Omental fat pad (tissue), 4 donors: ENCODE results near the gene ABCC10. TPM values are rescaled to one million over a fixed set of nuclear protein-coding genes. Genes with fewer than 3 reads are reported as not detected.

ENCODE experiments used
- ATAC-seq: fragments of 150-250 bp; one replicate; pipeline ENCODE4 v1.9.1; 2016; ENCODE audit warnings: mild to moderate bottlenecking, moderate library complexity; ENCODE audit not compliant: low FRiP score
- DNase-seq: peaks from one replicate; pipeline ENCODE4 v3.0.0-alpha.2; 2019; ENCODE audit warnings: low spot score
- total RNA-seq, 4 donors: library from RNA; depleted of rRNA; stranded (reverse); fragments of >200 nt; gene quantifications; one replicate each; pipeline ENCODE4 v1.1.0, GENCODE V29; 2016
- TF ChIP-seq, protein P1 (sequence below), 3 donors: fragments of 450-650 bp; IDR thresholded peaks; one replicate each; pipeline ENCODE4 v1.5.1; 2016 to 2017; ENCODE audit warnings: antibody characterized with exemption in 3 of 3, mild to moderate bottlenecking in 3 of 3, moderate library complexity in 2 of 3

Gene ABCC10
- total RNA-seq, 4 donors from 2014 or later = 11.5 to 21.9 (median 14.2) TPM

DNA sequence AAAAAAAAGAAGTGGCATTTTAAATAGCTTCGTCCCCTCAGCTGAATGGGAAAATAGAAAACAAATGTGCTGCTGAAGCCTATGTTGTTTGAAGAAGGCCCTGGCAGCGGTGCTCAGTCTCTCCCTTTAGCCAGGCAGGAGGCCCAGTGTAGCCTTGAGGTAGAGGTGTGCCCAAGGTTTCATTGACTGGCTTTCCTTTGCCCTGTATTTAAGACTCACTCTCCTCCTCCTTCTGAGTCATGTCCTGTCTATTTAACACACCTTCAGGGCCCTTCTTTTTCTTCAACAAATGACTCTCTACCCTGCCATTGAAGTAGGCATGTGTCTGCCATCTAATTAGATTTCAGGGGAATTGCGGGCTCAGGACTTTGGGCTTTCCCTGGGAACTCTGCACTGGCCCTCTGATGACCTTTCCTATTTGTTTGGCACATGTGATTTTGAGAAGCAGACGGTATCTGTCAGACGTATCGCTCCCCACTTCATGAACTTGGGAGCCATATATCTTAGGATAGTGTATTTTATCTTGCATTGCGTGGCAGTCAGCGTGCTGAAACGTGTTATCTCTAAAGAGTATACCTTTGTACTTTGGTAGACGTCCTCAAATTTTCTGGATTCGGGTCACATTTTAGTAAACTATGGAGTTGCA is 54.4 kb downstream of the ABCC10 start:
- DNase-seq = no peak
- ATAC-seq = no peak
- TF ChIP-seq, protein P1, sequence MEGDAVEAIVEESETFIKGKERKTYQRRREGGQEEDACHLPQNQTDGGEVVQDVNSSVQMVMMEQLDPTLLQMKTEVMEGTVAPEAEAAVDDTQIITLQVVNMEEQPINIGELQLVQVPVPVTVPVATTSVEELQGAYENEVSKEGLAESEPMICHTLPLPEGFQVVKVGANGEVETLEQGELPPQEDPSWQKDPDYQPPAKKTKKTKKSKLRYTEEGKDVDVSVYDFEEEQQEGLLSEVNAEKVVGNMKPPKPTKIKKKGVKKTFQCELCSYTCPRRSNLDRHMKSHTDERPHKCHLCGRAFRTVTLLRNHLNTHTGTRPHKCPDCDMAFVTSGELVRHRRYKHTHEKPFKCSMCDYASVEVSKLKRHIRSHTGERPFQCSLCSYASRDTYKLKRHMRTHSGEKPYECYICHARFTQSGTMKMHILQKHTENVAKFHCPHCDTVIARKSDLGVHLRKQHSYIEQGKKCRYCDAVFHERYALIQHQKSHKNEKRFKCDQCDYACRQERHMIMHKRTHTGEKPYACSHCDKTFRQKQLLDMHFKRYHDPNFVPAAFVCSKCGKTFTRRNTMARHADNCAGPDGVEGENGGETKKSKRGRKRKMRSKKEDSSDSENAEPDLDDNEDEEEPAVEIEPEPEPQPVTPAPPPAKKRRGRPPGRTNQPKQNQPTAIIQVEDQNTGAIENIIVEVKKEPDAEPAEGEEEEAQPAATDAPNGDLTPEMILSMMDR (IDR thresholded peaks at IDR 0.05) = no peak

DNA sequence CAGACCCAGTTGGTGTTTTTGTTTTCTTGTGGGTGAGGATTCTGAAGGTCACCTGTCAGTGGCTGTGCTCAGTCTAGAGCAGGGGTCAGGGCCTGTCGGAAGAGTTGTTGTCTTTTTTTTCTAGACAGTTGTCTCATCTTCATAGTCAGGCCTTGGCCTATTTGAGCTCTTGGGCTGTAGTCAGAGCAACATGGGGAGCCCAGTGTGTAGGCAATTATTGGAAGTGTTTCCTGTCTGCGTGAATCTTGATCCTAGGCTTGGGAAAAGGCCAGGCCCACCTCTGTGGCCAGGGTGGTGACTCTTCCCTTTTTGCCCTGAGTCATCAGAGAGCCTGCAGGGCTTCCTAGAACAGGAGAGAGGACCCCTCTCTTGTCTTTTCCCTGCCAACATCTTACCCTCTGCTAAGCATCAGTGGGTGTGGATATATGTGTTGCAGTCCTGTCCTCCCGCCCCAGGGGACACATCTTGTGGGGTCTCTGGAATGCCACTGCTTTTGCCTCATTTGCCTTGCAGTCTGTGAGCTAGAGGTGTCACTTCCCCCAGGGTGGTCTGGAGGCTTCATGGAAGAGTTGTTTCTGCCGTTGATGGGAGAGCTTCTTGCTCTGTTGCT is 61.4 kb downstream of the ABCC10 start:
- DNase-seq = no peak
- ATAC-seq = no peak

DNA sequence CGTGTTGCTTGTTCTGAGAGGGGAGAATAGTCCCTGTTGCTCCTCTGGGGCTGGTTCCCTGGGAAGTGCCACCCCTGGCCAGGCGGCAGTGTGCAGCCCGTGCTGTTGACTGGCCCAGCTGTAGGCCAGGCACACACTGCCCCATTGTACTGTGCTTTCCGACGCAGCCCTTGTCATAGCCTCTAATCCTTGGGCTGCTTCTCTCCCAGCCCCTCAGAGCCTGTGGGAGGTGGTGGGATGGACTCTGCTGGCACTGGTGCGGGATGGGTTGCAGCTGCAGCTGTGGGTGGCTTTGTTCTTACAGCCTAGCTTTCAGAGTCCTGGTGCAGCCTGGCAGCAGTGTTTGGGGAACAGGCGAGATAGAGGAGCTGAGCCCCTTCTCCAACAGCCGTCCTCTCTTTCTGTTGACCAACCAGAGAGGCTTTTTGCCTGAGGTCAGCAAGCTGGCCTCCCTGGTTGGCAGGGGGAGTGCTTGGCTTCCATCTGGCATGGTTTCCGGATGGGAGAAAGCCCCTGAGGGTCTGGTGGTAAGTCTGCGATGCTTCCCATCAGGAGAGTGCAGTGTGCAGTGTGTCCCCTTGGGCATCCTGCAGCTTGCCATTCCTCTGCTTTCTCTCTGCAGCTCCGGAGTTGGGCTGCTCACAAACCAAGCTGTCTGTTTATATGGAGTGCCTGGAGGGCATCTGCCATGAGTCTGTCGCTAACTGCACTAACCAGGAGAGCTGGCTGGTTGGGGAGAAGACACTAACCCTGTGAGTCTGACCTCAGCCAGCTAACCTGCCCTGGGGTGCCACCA is 62.1 kb downstream of the ABCC10 start:
- ATAC-seq (no peak), DNase-seq (no peak)
- TF ChIP-seq, protein P1 (IDR thresholded peaks at IDR 0.05) = no peak

More for the DNA sequence above, 61.4 kb downstream of the ABCC10 start:
- TF ChIP-seq, protein P1 (IDR thresholded peaks at IDR 0.05) = no peak

DNA sequence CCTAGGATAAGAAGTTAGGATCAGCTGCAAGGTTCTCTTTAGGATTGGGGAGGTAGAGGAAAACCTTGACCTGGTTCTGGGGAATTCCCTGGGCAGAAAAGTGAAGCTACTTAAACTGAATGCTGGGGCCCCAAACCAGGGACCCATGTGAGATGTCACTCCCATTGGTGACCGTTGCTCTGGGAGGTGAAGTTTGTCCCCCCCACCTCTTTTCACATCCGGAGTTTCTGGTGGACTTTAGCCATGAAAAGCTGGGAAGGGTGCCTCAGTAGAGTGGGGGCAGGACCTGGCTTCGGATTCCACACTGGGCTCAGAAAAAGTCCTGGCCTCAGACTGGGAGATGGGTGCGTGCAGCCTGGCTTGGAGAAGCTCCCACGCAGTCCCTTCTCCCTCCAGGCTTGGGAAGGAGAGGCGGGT is 63.2 kb downstream of the ABCC10 start:
- ATAC-seq (no peak), DNase-seq (no peak)
- TF ChIP-seq, protein P1 (IDR thresholded peaks at IDR 0.05) = no peak

DNA sequence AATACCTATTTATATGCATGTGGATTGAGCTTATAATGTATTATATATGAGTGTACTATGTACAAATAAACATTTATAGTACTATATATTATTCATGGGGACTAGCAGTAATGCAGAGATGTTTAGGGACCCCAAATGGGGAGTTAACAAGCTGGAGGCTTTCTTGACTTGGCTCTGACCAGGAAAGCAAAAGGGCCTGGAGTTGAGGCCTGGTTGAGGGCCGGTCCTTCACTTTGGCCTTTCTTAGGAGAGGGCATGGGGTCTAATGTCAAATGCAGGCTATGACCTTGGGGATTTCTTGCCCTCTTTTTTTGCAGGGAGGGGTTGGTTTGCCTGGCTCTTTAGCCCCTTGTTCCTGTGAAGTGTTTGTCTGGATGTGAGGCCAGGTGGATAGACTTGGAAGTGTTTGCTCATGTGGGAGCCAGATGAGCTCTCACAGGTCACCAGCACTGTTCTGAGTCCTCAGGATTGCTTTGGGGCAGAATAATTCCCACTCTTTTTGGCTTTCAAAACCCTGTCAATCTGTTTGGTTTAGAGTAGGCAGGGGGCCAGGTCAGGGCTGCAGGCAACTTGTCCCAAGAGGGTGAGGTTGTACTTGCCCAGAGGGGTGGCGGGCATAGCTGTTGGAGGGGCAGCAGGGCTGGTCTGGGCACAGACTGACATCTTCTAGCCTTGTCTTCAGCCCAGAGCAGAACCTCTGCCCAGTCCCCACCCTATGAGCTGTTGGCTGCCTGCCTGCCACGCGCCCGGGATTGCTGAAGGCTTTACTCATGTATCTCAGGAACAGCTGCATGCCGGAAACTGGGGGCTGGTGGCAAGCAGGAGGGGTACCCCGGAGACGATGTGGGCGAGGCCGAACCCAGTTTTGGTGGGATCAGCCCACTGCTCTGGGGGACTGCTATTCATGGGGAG is 64.7 kb downstream of the ABCC10 start:
- peak; percentile 90 for ATAC-seq
- TF ChIP-seq, protein P1 (IDR thresholded peaks at IDR 0.05) = no peak

DNA sequence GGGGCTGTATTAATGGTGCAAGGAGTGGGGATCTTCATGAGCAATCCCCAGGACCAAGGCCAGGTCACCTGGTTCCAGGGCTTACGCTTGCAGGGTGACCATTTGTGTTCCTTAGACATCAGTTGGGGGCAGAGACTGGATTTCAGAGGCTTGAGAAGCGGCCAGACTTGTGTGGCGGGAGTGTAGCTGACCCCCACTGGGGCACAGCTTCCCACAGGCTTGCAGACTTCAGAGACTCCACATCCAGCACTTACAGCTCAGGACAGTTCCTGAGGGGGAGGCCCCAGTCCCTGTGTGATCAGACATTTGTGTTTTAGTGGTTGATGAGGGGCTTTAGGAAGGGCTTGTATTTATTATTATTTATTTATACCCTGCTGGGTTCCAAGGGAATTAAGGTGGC is 65.3 kb downstream of the ABCC10 start:
- TF ChIP-seq, protein P1 (IDR thresholded peaks at IDR 0.05) = no peak
- no peak for DNase-seq
- peak; percentile 41 for ATAC-seq

More for the DNA sequence above, 64.7 kb downstream of the ABCC10 start:
- peak; percentile 56 for DNase-seq
